Activated CD8-positive, alpha-beta memory T cell treated with anti-CD3 and anti-CD28 coated beads, Interleukin-2, amount 10 ng/mL, durations not matched to agents 7 days and 5 days (primary cell): ENCODE measurements around the gene KLHL29. TPM values are rescaled to one million over a fixed set of nuclear protein-coding genes. Genes with fewer than 3 reads are reported as not detected.

Experiments used
- ATAC-seq: fragments of 150-1000 bp; cut with Tn5 transposase; one replicate; pipeline ENCODE4 v1.10.0; 2021; ENCODE audit warnings: moderate library complexity
- CTCF ChIA-PET: fragments of 350-600 bp; sonication (Branson Sonifier 250); formaldehyde crosslinking; loops from one replicate; lab custom pipeline; 2021; ENCODE audit warnings: antibody characterized with exemption; lab: Charles Lee
- DNase-seq: peaks from one replicate; pipeline ENCODE4 v3.0.0-alpha.2; 2020
- H3K27ac Mint-ChIP-seq: one replicate; pipeline ENCODE4 v1.8.0; 2021; ENCODE audit warnings: mild to moderate bottlenecking, mixed read lengths
- H3K27me3 Mint-ChIP-seq: one replicate; pipeline ENCODE4 v1.8.0; 2021; ENCODE audit warnings: mixed read lengths
- H3K36me3 Mint-ChIP-seq: one replicate; pipeline ENCODE4 v1.8.0; 2021; ENCODE audit warnings: mild to moderate bottlenecking, mixed read lengths
- H3K4me1 Mint-ChIP-seq: one replicate; pipeline ENCODE4 v1.8.0; 2021; ENCODE audit warnings: mixed read lengths
- H3K4me3 Mint-ChIP-seq: one replicate; pipeline ENCODE4 v1.8.0; 2021; ENCODE audit warnings: mild to moderate bottlenecking, moderate library complexity, mixed read lengths
- H3K9me3 Mint-ChIP-seq: one replicate; pipeline ENCODE4 v1.8.0; 2022; ENCODE audit warnings: low read depth, mixed read lengths
- total RNA-seq, 2 experiments: library from RNA; stranded (reverse); gene quantifications; one replicate each; pipeline ENCODE4 v1.2.3, GENCODE V29; 2021

The KLHL29 gene
- total RNA-seq, 2 experiments from 2014 or later, result 0.09 to 0.12 TPM

GRCh38 chr2:23611839-23612238 is 226.9 kb downstream of the KLHL29 start:
- peaks cover 57% of the 10 kb centered on the region for H3K27me3 Mint-ChIP-seq
- ATAC-seq (no peak), DNase-seq (no peak)
- peaks cover 6% of the 10 kb centered on the region for H3K9me3 Mint-ChIP-seq
- CTCF ChIA-PET, result no interaction called here
- no peak overlapping the region for H3K4me3 Mint-ChIP-seq
- H3K36me3 Mint-ChIP-seq, result peaks cover 5% of the 10 kb centered on the region
- H3K27ac Mint-ChIP-seq, result no peak overlapping the region
- peaks cover 20% of the 10 kb centered on the region for H3K4me1 Mint-ChIP-seq

GRCh38 chr2:23614701-23615100 is 229.7 kb downstream of the KLHL29 start:
- Mint-ChIP-seq H3K4me3 (no peak overlapping the region), H3K36me3 (peaks cover 5% of the 10 kb centered on the region), H3K9me3 (peaks cover 6% of the 10 kb centered on the region), H3K4me1 (peaks cover 12% of the 10 kb centered on the region), H3K27me3 (peaks cover 41% of the 10 kb centered on the region), H3K27ac (no peak overlapping the region)
- no peak for DNase-seq
- CTCF ChIA-PET, result no interaction called here
- no peak for ATAC-seq

- H3K36me3 Mint-ChIP-seq, result peaks cover 5% of the 10 kb centered on the region
- H3K9me3 Mint-ChIP-seq, result peaks cover 6% of the 10 kb centered on the region
- H3K27ac Mint-ChIP-seq, result no peak overlapping the region
- ATAC-seq (no peak), DNase-seq (no peak)
- H3K4me1 Mint-ChIP-seq, result peaks cover 12% of the 10 kb centered on the region
- peaks cover 37% of the 10 kb centered on the region for H3K27me3 Mint-ChIP-seq
- no peak overlapping the region for H3K4me3 Mint-ChIP-seq
- CTCF ChIA-PET, result no interaction called here
Observed at GRCh38 chr2:23615216-23616020, 230.4 kb downstream of the KLHL29 start.

GRCh38 chr2:23616630-23617029 is 231.7 kb downstream of the KLHL29 start:
- Mint-ChIP-seq H3K27me3 (peaks cover 27% of the 10 kb centered on the region), H3K27ac (no peak overlapping the region), H3K36me3 (peaks cover 5% of the 10 kb centered on the region), H3K9me3 (peaks cover 4% of the 10 kb centered on the region), H3K4me3 (no peak overlapping the region), H3K4me1 (peaks cover 12% of the 10 kb centered on the region)
- CTCF ChIA-PET, result no interaction called here
- no peak for ATAC-seq
- no peak for DNase-seq

GRCh38 chr2:23617167-23617810 is 232.3 kb downstream of the KLHL29 start:
- Mint-ChIP-seq H3K36me3 (no peaks in the 10 kb centered on the region), H3K27me3 (peaks cover 21% of the 10 kb centered on the region), H3K27ac (no peak overlapping the region), H3K4me1 (peaks cover 12% of the 10 kb centered on the region), H3K4me3 (no peak overlapping the region), H3K9me3 (no peaks in the 10 kb centered on the region)
- ATAC-seq (no peak), DNase-seq (no peak)
- CTCF ChIA-PET, result interaction anchor here (0.6 kb wide), 1 partner anchor 10 kb away, joined by 3 read pairs; no protein-coding TSS in a partner anchor

- no peak overlapping the region for H3K27ac Mint-ChIP-seq
- DNase-seq, result no peak
- no peaks in the 10 kb centered on the region for H3K9me3 Mint-ChIP-seq
- H3K4me3 Mint-ChIP-seq, result no peak overlapping the region
- no peaks in the 10 kb centered on the region for H3K36me3 Mint-ChIP-seq
- peaks cover 18% of the 10 kb centered on the region for H3K27me3 Mint-ChIP-seq
- no peak for ATAC-seq
- CTCF ChIA-PET, result no interaction called here
- H3K4me1 Mint-ChIP-seq, result peaks cover 12% of the 10 kb centered on the region
Observed at GRCh38 chr2:23617811-23618215, 232.8 kb downstream of the KLHL29 start.

GRCh38 chr2:23618265-23618664 is 233.3 kb downstream of the KLHL29 start:
- Mint-ChIP-seq H3K9me3 (no peaks in the 10 kb centered on the region), H3K27ac (no peak overlapping the region), H3K27me3 (peaks cover 14% of the 10 kb centered on the region), H3K4me1 (peaks cover 12% of the 10 kb centered on the region), H3K36me3 (no peaks in the 10 kb centered on the region), H3K4me3 (no peak overlapping the region)
- no peak for ATAC-seq
- DNase-seq, result no peak
- CTCF ChIA-PET, result no interaction called here

GRCh38 chr2:23618794-23619530 is 234.0 kb downstream of the KLHL29 start:
- Mint-ChIP-seq H3K4me3 (no peak overlapping the region), H3K36me3 (no peaks in the 10 kb centered on the region), H3K27ac (no peak overlapping the region), H3K4me1 (peaks cover 10% of the 10 kb centered on the region), H3K27me3 (peaks cover 10% of the 10 kb centered on the region), H3K9me3 (peaks cover 3% of the 10 kb centered on the region)
- DNase-seq (no peak), ATAC-seq (no peak)
- CTCF ChIA-PET, result no interaction called here

- CTCF ChIA-PET, result no interaction called here
- peaks cover 8% of the 10 kb centered on the region for H3K9me3 Mint-ChIP-seq
- DNase-seq (no peak), ATAC-seq (no peak)
- H3K27me3 Mint-ChIP-seq, result peaks cover under 1% of the 10 kb centered on the region
- H3K4me1 Mint-ChIP-seq, result peaks cover under 1% of the 10 kb centered on the region
- H3K36me3 Mint-ChIP-seq, result no peaks in the 10 kb centered on the region
- no peak overlapping the region for H3K4me3 Mint-ChIP-seq
- H3K27ac Mint-ChIP-seq, result no peak overlapping the region
Observed at GRCh38 chr2:23619941-23620340, 235.0 kb downstream of the KLHL29 start.

- H3K36me3 Mint-ChIP-seq, result no peaks in the 10 kb centered on the region
- CTCF ChIA-PET, result no interaction called here
- DNase-seq, result no peak
- no peaks in the 10 kb centered on the region for H3K27me3 Mint-ChIP-seq
- peaks cover 8% of the 10 kb centered on the region for H3K9me3 Mint-ChIP-seq
- no peak overlapping the region for H3K27ac Mint-ChIP-seq
- no peak for ATAC-seq
- no peaks in the 10 kb centered on the region for H3K4me1 Mint-ChIP-seq
- no peak overlapping the region for H3K4me3 Mint-ChIP-seq
Observed at GRCh38 chr2:23620841-23621341, 235.9 kb downstream of the KLHL29 start.

GRCh38 chr2:23621616-23622015 is 236.6 kb downstream of the KLHL29 start:
- H3K36me3 Mint-ChIP-seq, result no peaks in the 10 kb centered on the region
- no peaks in the 10 kb centered on the region for H3K4me1 Mint-ChIP-seq

GRCh38 chr2:23622466-23622865 is 237.5 kb downstream of the KLHL29 start:
- ATAC-seq (no peak), DNase-seq (no peak)
- CTCF ChIA-PET, result no interaction called here
- Mint-ChIP-seq H3K9me3 (peaks cover 8% of the 10 kb centered on the region), H3K27ac (no peak overlapping the region), H3K27me3 (no peaks in the 10 kb centered on the region), H3K36me3 (no peaks in the 10 kb centered on the region), H3K4me3 (no peak overlapping the region), H3K4me1 (no peaks in the 10 kb centered on the region)

More at GRCh38 chr2:23621616-23622015, 236.6 kb downstream of the KLHL29 start:
- no peaks in the 10 kb centered on the region for H3K27me3 Mint-ChIP-seq
- CTCF ChIA-PET, result no interaction called here
- no peak overlapping the region for H3K4me3 Mint-ChIP-seq
- peaks cover 8% of the 10 kb centered on the region for H3K9me3 Mint-ChIP-seq
- no peak overlapping the region for H3K27ac Mint-ChIP-seq
- DNase-seq (no peak), ATAC-seq (no peak)

- H3K36me3 Mint-ChIP-seq, result no peaks in the 10 kb centered on the region
- no peaks in the 10 kb centered on the region for H3K4me1 Mint-ChIP-seq
- H3K9me3 Mint-ChIP-seq, result peaks cover 8% of the 10 kb centered on the region
- DNase-seq, result no peak
- H3K27me3 Mint-ChIP-seq, result no peaks in the 10 kb centered on the region
- no peak overlapping the region for H3K4me3 Mint-ChIP-seq
- H3K27ac Mint-ChIP-seq, result no peak overlapping the region
- CTCF ChIA-PET, result no interaction called here
- ATAC-seq, result no peak
Observed at GRCh38 chr2:23622966-23623675, 238.1 kb downstream of the KLHL29 start.
